SU-DHL-6 (cell line): ENCODE data around the gene TIAM2.

Experiments used
- H2AFZ ChIP-seq: fragments of 200-600 bp; sonication (generic); 2 replicates; pipeline ENCODE4 v1.6.1; 2014; ENCODE audit warnings: low read depth, mild to moderate bottlenecking, moderate library complexity, mixed read lengths, antibody characterized with exemption, low read length; ENCODE audit not compliant: severe bottlenecking
- H3F3A ChIP-seq: fragments of 200-600 bp; shearing (Covaris generic); 2 replicates; pipeline ENCODE4 v1.6.0; 2016; ENCODE audit warnings: antibody characterized with exemption, mild to moderate bottlenecking; ENCODE audit not compliant: insufficient read depth
- H3K27ac ChIP-seq: fragments of 200-600 bp; sonication (generic); 2 replicates; pipeline ENCODE4 v1.5.1; 2016; ENCODE audit warnings: low read depth, mild to moderate bottlenecking, low read length, moderate library complexity, mixed read lengths
- H3K27me3 ChIP-seq: fragments of 200-600 bp; sonication (generic), shearing (Covaris generic); 2 replicates; pipeline ENCODE4 v1.6.0; 2014; ENCODE audit warnings: mild to moderate bottlenecking, low read length
- H3K36me3 ChIP-seq: fragments of 200-600 bp; sonication (generic); 2 replicates; pipeline ENCODE4 v1.6.1; 2014; ENCODE audit warnings: mild to moderate bottlenecking, low read length, mixed read lengths
- H3K4me2 ChIP-seq: fragments of 300-600, 200-600 bp; shearing (Covaris generic), sonication (generic); 2 replicates; pipeline ENCODE4 v1.6.0; 2014; ENCODE audit warnings: low read length, low read depth, mild to moderate bottlenecking; ENCODE audit not compliant: poor library complexity, severe bottlenecking
- H3K4me3 ChIP-seq: fragments of 200-600 bp; sonication (generic); 2 replicates; pipeline ENCODE4 v1.5.1; 2014; ENCODE audit warnings: antibody characterized with exemption, low read length, mild to moderate bottlenecking, mixed read lengths; ENCODE audit not compliant: insufficient read depth, poor library complexity, severe bottlenecking
- H3K79me2 ChIP-seq: fragments of 200-600 bp; sonication (generic); 2 replicates; pipeline ENCODE4 v1.6.1; 2014; ENCODE audit warnings: mild to moderate bottlenecking, low read length, moderate library complexity; ENCODE audit not compliant: insufficient read depth
- H3K9ac ChIP-seq: fragments of 200-600 bp; sonication (generic); 2 replicates; pipeline ENCODE4 v1.7.0; 2014; ENCODE audit warnings: mild to moderate bottlenecking, low read length
- H3K9me2 ChIP-seq: fragments of 200-600 bp; sonication (generic); replicated peaks from 2 replicates; pipeline ENCODE4 v1.6.1; 2014; ENCODE audit warnings: low read length; ENCODE audit not compliant: insufficient read depth
- H3K9me3 ChIP-seq: fragments of 200-600 bp; sonication (generic); 2 replicates; pipeline ENCODE4 v1.6.1; 2014; ENCODE audit warnings: low read length, mixed read lengths; ENCODE audit not compliant: insufficient read depth
- H4K20me1 ChIP-seq: fragments of 200-600 bp; sonication (generic); 2 replicates; pipeline ENCODE4 v1.6.1; 2014; ENCODE audit warnings: low read depth, mild to moderate bottlenecking, antibody characterized with exemption, low read length, moderate library complexity, mixed read lengths
- EZH2phosphoT487 ChIP-seq: fragments of 200-600 bp; sonication (generic), shearing (Covaris generic); conservative IDR thresholded peaks from 2 replicates; pipeline ENCODE4 v1.6.1; 2018; ENCODE audit warnings: mild to moderate bottlenecking, antibody characterized with exemption, low read length, moderate library complexity, mixed read lengths
- TF ChIP-seq, protein P1 (sequence below): fragments of 200-600 bp; sonication (generic); IDR thresholded peaks from one replicate; pipeline ENCODE4 v1.5.1; 2017; ENCODE audit warnings: antibody characterized with exemption, mild to moderate bottlenecking, low read length, moderate library complexity; ENCODE audit not compliant: insufficient read depth, poor library complexity, severe bottlenecking

Gene TIAM2

DNA sequence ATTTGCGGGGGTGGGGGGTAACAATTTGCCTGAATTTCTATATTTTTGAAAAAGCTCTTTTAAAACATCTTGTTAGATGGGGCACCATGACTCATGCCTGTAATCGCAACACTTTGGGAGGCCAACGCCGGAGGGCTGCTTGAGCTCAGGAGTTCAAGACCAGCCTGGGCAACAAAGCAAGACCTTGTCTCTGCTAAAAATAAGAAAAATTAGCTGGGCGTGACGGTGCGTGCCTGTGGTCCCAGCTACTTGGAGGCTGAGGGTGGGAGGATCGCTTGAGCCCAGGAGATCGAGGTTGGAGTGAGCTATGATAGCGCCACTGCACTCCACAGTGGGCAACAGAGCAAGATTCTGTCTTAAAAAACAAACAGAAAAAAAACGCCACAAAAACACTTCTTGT is 41.5 kb upstream of the TIAM2 start:
- no peak for TF ChIP-seq EZH2phosphoT487
- TF ChIP-seq, protein P1, sequence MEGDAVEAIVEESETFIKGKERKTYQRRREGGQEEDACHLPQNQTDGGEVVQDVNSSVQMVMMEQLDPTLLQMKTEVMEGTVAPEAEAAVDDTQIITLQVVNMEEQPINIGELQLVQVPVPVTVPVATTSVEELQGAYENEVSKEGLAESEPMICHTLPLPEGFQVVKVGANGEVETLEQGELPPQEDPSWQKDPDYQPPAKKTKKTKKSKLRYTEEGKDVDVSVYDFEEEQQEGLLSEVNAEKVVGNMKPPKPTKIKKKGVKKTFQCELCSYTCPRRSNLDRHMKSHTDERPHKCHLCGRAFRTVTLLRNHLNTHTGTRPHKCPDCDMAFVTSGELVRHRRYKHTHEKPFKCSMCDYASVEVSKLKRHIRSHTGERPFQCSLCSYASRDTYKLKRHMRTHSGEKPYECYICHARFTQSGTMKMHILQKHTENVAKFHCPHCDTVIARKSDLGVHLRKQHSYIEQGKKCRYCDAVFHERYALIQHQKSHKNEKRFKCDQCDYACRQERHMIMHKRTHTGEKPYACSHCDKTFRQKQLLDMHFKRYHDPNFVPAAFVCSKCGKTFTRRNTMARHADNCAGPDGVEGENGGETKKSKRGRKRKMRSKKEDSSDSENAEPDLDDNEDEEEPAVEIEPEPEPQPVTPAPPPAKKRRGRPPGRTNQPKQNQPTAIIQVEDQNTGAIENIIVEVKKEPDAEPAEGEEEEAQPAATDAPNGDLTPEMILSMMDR = no peak
- Histone ChIP-seq H3K4me3 (no peak overlapping the region), H3K9ac (no peak overlapping the region), H3K9me3 (no peaks in the 10 kb centered on the region), H3K79me2 (no peaks in the 10 kb centered on the region), H3K9me2 (no peaks in the 10 kb centered on the region), H3F3A (0 out of 2 replicates have a peak, but pooled peaks cover 5% of the 10 kb centered on the region), H4K20me1 (no peaks in the 10 kb centered on the region), H3K27ac (no peak overlapping the region), H3K27me3 (no peaks in the 10 kb centered on the region), H2AFZ (no peak overlapping the region), H3K4me2 (no peak overlapping the region), H3K36me3 (no peaks in the 10 kb centered on the region)

GRCh38 chr6:154954347-154954746 is 40.8 kb upstream of the TIAM2 start:
- H3K27me3 ChIP-seq = no peaks in the 10 kb centered on the region
- H3K36me3 ChIP-seq = no peaks in the 10 kb centered on the region
- no peak overlapping the region for H3K27ac ChIP-seq
- H3K79me2 ChIP-seq = no peaks in the 10 kb centered on the region
- H3K9me2 ChIP-seq = no peaks in the 10 kb centered on the region
- H3K9ac ChIP-seq = no peak overlapping the region
- TF ChIP-seq, protein P1 = no peak
- no peak for TF ChIP-seq EZH2phosphoT487
- H3F3A ChIP-seq = 0 out of 2 replicates have a peak, but pooled peaks cover 5% of the 10 kb centered on the region
- no peak overlapping the region for H3K4me2 ChIP-seq
- H4K20me1 ChIP-seq = no peaks in the 10 kb centered on the region
- no peak overlapping the region for H3K4me3 ChIP-seq
- H2AFZ ChIP-seq = no peak overlapping the region
- H3K9me3 ChIP-seq = no peaks in the 10 kb centered on the region

- no peak overlapping the region for H3K4me3 ChIP-seq
- H3K36me3 ChIP-seq = no peaks in the 10 kb centered on the region
- no peak overlapping the region for H3K9ac ChIP-seq
Observed at GRCh38 chr6:154956771-154957522, 38.2 kb upstream of the TIAM2 start.

More at GRCh38 chr6:154956771-154957522, 38.2 kb upstream of the TIAM2 start:
- no peak for TF ChIP-seq EZH2phosphoT487
- TF ChIP-seq, protein P1 = no peak
- no peak overlapping the region for H2AFZ ChIP-seq
- no peaks in the 10 kb centered on the region for H4K20me1 ChIP-seq
- no peaks in the 10 kb centered on the region for H3K9me3 ChIP-seq
- H3K79me2 ChIP-seq = no peaks in the 10 kb centered on the region
- no peaks in the 10 kb centered on the region for H3K9me2 ChIP-seq
- H3K4me2 ChIP-seq = no peak overlapping the region
- no peaks in the 10 kb centered on the region for H3K27me3 ChIP-seq
- 0 out of 2 replicates have a peak, but pooled peaks cover 2% of the 10 kb centered on the region for H3F3A ChIP-seq
- no peak overlapping the region for H3K27ac ChIP-seq
